Activated naive CD4-positive, alpha-beta T cell treated with anti-CD3 and anti-CD28 coated beads, Interleukin-2, amount 50 U/mL, for 72 hours (primary cell): Measurements from ENCODE around the gene ENC1. TPM values are rescaled to one million over a fixed set of nuclear protein-coding genes. Genes with fewer than 3 reads are reported as not detected.

ENCODE experiments used
- ATAC-seq, 2 donors: fragments of 150-1000 bp; cut with Tn5 transposase; 2 replicates each; pipeline ENCODE4 v1.10.0; 2021; ENCODE audit warnings: mild to moderate bottlenecking in 2 of 2, moderate library complexity in 2 of 2
- DNase-seq, 2 donors: peaks; one replicate each; pipeline ENCODE4 v3.0.0; 2021 to 2022; ENCODE audit warnings: low spot score in 2 of 2
- H3K27ac Mint-ChIP-seq, 2 donors: one replicate each; pipeline ENCODE4 v1.8.0; 2022; ENCODE audit warnings: mild to moderate bottlenecking in 2 of 2, mixed read lengths in 2 of 2
- H3K36me3 Mint-ChIP-seq, 2 donors: one replicate each; pipeline ENCODE4 v1.8.0; 2022; ENCODE audit warnings: mixed read lengths in 2 of 2
- H3K9me3 Mint-ChIP-seq, 2 donors: one replicate each; pipeline ENCODE4 v1.8.0; 2022; ENCODE audit warnings: mixed read lengths in 2 of 2
- total RNA-seq, 2 donors: library from RNA; stranded (reverse); gene quantifications; one replicate each; pipeline ENCODE4 v1.2.3, GENCODE V29; 2022

ENC1 gene
- total RNA-seq, 2 donors from 2014 or later: 0.75 to 0.99 TPM

- DNase-seq (no peak), ATAC-seq (no peak)
- Mint-ChIP-seq H3K36me3 (no peaks in the 10 kb centered on the region), H3K27ac (no peak overlapping the region), H3K9me3 (no peaks in the 10 kb centered on the region)
Measured at GRCh38 chr5:74665273-74665672, 24.7 kb upstream of the ENC1 start.

- DNase-seq: no peak
- Mint-ChIP-seq H3K36me3 (no peaks in the 10 kb centered on the region), H3K9me3 (no peaks in the 10 kb centered on the region), H3K27ac (no peak overlapping the region)
- ATAC-seq: no peak
Measured at GRCh38 chr5:74664551-74664950, 24.0 kb upstream of the ENC1 start.

- no peak for ATAC-seq
- no peaks in the 10 kb centered on the region for H3K9me3 Mint-ChIP-seq
- peak overlapping the region in 1 of 2 donors; percentile 46 for H3K27ac Mint-ChIP-seq
Measured at GRCh38 chr5:74660873-74661272, 20.3 kb upstream of the ENC1 start.

GRCh38 chr5:74660140-74660539 is 19.6 kb upstream of the ENC1 start:
- Mint-ChIP-seq H3K36me3 (no peaks in the 10 kb centered on the region), H3K27ac (no peak overlapping the region), H3K9me3 (no peaks in the 10 kb centered on the region)
- ATAC-seq (no peak), DNase-seq (no peak)

More at GRCh38 chr5:74660873-74661272, 20.3 kb upstream of the ENC1 start:
- no peaks in the 10 kb centered on the region for H3K36me3 Mint-ChIP-seq
- no peak for DNase-seq

- Mint-ChIP-seq H3K9me3 (no peaks in the 10 kb centered on the region), H3K36me3 (no peaks in the 10 kb centered on the region), H3K27ac (no peak overlapping the region)
- DNase-seq (no peak), ATAC-seq (no peak)
Measured at GRCh38 chr5:74659172-74659571, 18.6 kb upstream of the ENC1 start.

- no peak for ATAC-seq
- H3K36me3 Mint-ChIP-seq: no peaks in the 10 kb centered on the region
- H3K9me3 Mint-ChIP-seq: no peaks in the 10 kb centered on the region
- DNase-seq: no peak
- H3K27ac Mint-ChIP-seq: peak overlapping the region in 1 of 2 donors; percentile 3
Measured at GRCh38 chr5:74657165-74657564, 16.6 kb upstream of the ENC1 start.

- Mint-ChIP-seq H3K27ac (no peak overlapping the region), H3K36me3 (no peaks in the 10 kb centered on the region), H3K9me3 (no peaks in the 10 kb centered on the region)
- ATAC-seq (no peak), DNase-seq (no peak)
Measured at GRCh38 chr5:74655716-74656115, 15.2 kb upstream of the ENC1 start.

- H3K9me3 Mint-ChIP-seq: no peaks in the 10 kb centered on the region
- no peaks in the 10 kb centered on the region for H3K36me3 Mint-ChIP-seq
- ATAC-seq (no peak), DNase-seq (no peak)
- H3K27ac Mint-ChIP-seq: no peak overlapping the region
Measured at GRCh38 chr5:74655206-74655605, 14.7 kb upstream of the ENC1 start.

- ATAC-seq (no peak), DNase-seq (no peak)
- Mint-ChIP-seq H3K36me3 (no peaks in the 10 kb centered on the region), H3K9me3 (no peaks in the 10 kb centered on the region), H3K27ac (no peak overlapping the region)
Measured at GRCh38 chr5:74653991-74654390, 13.5 kb upstream of the ENC1 start.

GRCh38 chr5:74652576-74652975 is 12.0 kb upstream of the ENC1 start:
- Mint-ChIP-seq H3K27ac (no peak overlapping the region), H3K36me3 (no peaks in the 10 kb centered on the region), H3K9me3 (no peaks in the 10 kb centered on the region)
- ATAC-seq: no peak
- DNase-seq: no peak

GRCh38 chr5:74651710-74652109 is 11.2 kb upstream of the ENC1 start:
- H3K27ac Mint-ChIP-seq: no peak overlapping the region
- no peaks in the 10 kb centered on the region for H3K36me3 Mint-ChIP-seq

GRCh38 chr5:74649421-74649973 is 9.0 kb upstream of the ENC1 start:
- ATAC-seq: no peak
- no peak overlapping the region for H3K27ac Mint-ChIP-seq
- no peaks in the 10 kb centered on the region for H3K36me3 Mint-ChIP-seq
- DNase-seq: no peak
- no peaks in the 10 kb centered on the region for H3K9me3 Mint-ChIP-seq

More at GRCh38 chr5:74651710-74652109, 11.2 kb upstream of the ENC1 start:
- ATAC-seq (no peak), DNase-seq (no peak)
- H3K9me3 Mint-ChIP-seq: no peaks in the 10 kb centered on the region

GRCh38 chr5:74648835-74649293 is 8.3 kb upstream of the ENC1 start:
- DNase-seq: peak in 1 of 2 donors; percentile 23
- Mint-ChIP-seq H3K9me3 (no peaks in the 10 kb centered on the region), H3K27ac (no peak overlapping the region), H3K36me3 (no peaks in the 10 kb centered on the region)
- peak; percentile 71 to 86 for ATAC-seq

GRCh38 chr5:74647096-74647495 is 6.6 kb upstream of the ENC1 start:
- Mint-ChIP-seq H3K27ac (no peak overlapping the region), H3K36me3 (no peaks in the 10 kb centered on the region), H3K9me3 (no peaks in the 10 kb centered on the region)
- no peak for DNase-seq
- ATAC-seq: no peak

- ATAC-seq: no peak
- no peaks in the 10 kb centered on the region for H3K9me3 Mint-ChIP-seq
- no peaks in the 10 kb centered on the region for H3K36me3 Mint-ChIP-seq
Measured at GRCh38 chr5:74643111-74643562, 2.6 kb upstream of the ENC1 start.

GRCh38 chr5:74642543-74642863 is 2.0 kb upstream of the ENC1 start:
- no peaks in the 10 kb centered on the region for H3K9me3 Mint-ChIP-seq
- DNase-seq: no peak

More at GRCh38 chr5:74643111-74643562, 2.6 kb upstream of the ENC1 start:
- no peak overlapping the region for H3K27ac Mint-ChIP-seq
- no peak for DNase-seq

GRCh38 chr5:74641735-74642542 is 1.4 kb upstream of the ENC1 start:
- Mint-ChIP-seq H3K27ac (no peak overlapping the region), H3K36me3 (no peaks in the 10 kb centered on the region), H3K9me3 (no peaks in the 10 kb centered on the region)
- no peak for DNase-seq
- no peak for ATAC-seq

More at GRCh38 chr5:74642543-74642863, 2.0 kb upstream of the ENC1 start:
- Mint-ChIP-seq H3K27ac (no peak overlapping the region), H3K36me3 (no peaks in the 10 kb centered on the region)
- ATAC-seq: no peak
